Left lung (tissue), 10 donors: Measurements from ENCODE around the gene NELFB. TPM values are rescaled to one million over a fixed set of nuclear protein-coding genes. Genes with fewer than 3 reads are reported as not detected.

Experiments used
- ATAC-seq: fragments of 200-7000 bp; cut with Tn5 transposase; one replicate; pipeline ENCODE4 v1.9.1; 2020; ENCODE audit warnings: moderate library complexity
- DNase-seq, 4 donors: peaks; one replicate each; pipeline ENCODE4 v3.0.0-alpha.2; 2013 to 2020
- H3K27ac ChIP-seq, 2 donors: fragments of 200-600 bp; sonication (generic) in 1 of 2; one replicate each; pipeline versions ENCODE4 v1.5.0 to v1.8.0; 2020 to 2021
- H3K27me3 ChIP-seq, 2 donors: fragments of 200-600 bp; sonication (generic) in 1 of 2; one replicate each; pipeline versions ENCODE4 v1.5.0 to v1.8.0; 2020 to 2021
- H3K36me3 ChIP-seq, 2 donors: fragments of 200-600 bp; sonication (generic) in 1 of 2; one replicate each; pipeline versions ENCODE4 v1.5.0 to v1.8.0; 2020 to 2021
- H3K4me1 ChIP-seq, 2 donors: fragments of 200-600 bp; one replicate each; pipeline ENCODE4 v1.8.0; 2021
- H3K4me3 ChIP-seq, 2 donors: fragments of 200-600 bp; sonication (generic) in 1 of 2; one replicate each; pipeline versions ENCODE4 v1.5.0 to v1.8.0; 2020 to 2021; ENCODE audit warnings: mild to moderate bottlenecking in 1 of 2
- H3K9me3 ChIP-seq, 2 donors: fragments of 200-600 bp; sonication (generic) in 1 of 2; one replicate each; pipeline versions ENCODE4 v1.5.0 to v1.8.0; 2020 to 2021
- intact Hi-C, 2 donors: fragments of 100-400 bp; cut with DNase I; formaldehyde crosslinking; loops; one replicate each; pipeline versions ENCODE4 v1.11.2 to v1.14.2; 2022
- polyA plus RNA-seq, 6 donors: library from polyadenylated mRNA; unstranded; fragments of 120-200 nt; gene quantifications; one replicate each; pipeline ENCODE4 v1.2.1, GENCODE V29; 2013; ENCODE audit not compliant: insufficient read length in 6 of 6
- total RNA-seq, 2 donors: library from RNA; stranded (reverse); fragmentation: NEBNext Ultra II Directional; extraction: Animal tissue kit (Norgen Biotek cat#: 25700); gene quantifications; one replicate each; pipeline ENCODE4 v1.2.1, GENCODE V29; 2021
- TF ChIP-seq, protein P1 (sequence below), 2 donors: fragments of 200-600 bp; sonication (generic) in 1 of 2; IDR thresholded peaks; one replicate each; pipeline versions ENCODE4 v1.5.0 to v1.8.0; 2021; ENCODE audit warnings: antibody characterized with exemption in 2 of 2
- donor health status: DM: no; HTN: yes; CAD: no.
- donor health status: DM: no; HTN: no; CAD: no.

Gene NELFB
- total and polyA plus RNA-seq, 8 donors = 47.8 to 62.9 (median 55.6) TPM

DNA sequence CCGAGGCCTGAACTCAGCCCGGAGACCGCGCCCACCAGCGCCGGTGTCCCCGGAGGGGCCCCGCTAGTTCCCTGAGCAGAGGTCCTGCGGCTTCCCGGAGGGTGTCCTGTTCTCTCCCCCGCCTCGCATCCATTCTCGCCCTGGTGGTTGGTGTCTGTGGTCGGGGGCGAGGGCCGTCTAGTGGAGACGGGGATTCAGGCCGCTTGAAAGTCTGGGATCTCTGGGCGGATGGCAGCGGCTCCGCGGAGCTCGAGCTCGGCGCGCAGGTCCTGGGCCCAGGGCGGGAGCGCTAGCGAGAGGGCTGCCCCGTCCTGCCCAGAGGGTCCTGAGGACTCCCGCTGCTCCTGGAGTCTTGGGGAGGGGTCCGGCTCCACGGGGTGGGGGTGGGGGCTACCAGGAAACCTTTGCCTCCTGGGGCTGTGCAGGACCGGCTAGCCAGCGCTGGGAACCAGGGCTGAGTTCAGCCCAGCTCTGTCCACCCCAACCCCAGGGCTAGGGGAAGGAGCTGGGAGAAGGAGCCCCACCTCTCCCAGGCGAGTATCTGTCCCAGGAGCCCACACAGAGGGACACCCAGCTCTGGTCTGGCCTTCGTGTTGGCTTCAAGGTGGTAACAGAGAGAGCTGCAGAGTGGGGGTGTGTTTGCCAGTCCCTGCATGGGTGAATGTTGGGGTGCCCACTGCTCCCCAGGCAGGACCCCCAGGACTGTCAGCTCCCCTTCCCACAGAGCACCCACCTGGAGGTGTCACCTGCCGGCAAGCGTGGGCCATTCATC is 26.4 kb downstream of the NELFB start:
- no peak for DNase-seq
- TF ChIP-seq, protein P1, sequence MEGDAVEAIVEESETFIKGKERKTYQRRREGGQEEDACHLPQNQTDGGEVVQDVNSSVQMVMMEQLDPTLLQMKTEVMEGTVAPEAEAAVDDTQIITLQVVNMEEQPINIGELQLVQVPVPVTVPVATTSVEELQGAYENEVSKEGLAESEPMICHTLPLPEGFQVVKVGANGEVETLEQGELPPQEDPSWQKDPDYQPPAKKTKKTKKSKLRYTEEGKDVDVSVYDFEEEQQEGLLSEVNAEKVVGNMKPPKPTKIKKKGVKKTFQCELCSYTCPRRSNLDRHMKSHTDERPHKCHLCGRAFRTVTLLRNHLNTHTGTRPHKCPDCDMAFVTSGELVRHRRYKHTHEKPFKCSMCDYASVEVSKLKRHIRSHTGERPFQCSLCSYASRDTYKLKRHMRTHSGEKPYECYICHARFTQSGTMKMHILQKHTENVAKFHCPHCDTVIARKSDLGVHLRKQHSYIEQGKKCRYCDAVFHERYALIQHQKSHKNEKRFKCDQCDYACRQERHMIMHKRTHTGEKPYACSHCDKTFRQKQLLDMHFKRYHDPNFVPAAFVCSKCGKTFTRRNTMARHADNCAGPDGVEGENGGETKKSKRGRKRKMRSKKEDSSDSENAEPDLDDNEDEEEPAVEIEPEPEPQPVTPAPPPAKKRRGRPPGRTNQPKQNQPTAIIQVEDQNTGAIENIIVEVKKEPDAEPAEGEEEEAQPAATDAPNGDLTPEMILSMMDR (IDR thresholded peaks at IDR 0.05) = no peak
- Histone ChIP-seq H3K36me3 (peaks cover 0 to 55% of the 10 kb centered on the region in 2 donors), H3K4me3 (no peak overlapping the region), H3K9me3 (no peaks in the 10 kb centered on the region), H3K27ac (no peak overlapping the region), H3K27me3 (no peaks in the 10 kb centered on the region), H3K4me1 (peaks cover 10 to 53% of the 10 kb centered on the region in 2 donors)
- intact Hi-C loops = no loop called here
- no peak for ATAC-seq

DNA sequence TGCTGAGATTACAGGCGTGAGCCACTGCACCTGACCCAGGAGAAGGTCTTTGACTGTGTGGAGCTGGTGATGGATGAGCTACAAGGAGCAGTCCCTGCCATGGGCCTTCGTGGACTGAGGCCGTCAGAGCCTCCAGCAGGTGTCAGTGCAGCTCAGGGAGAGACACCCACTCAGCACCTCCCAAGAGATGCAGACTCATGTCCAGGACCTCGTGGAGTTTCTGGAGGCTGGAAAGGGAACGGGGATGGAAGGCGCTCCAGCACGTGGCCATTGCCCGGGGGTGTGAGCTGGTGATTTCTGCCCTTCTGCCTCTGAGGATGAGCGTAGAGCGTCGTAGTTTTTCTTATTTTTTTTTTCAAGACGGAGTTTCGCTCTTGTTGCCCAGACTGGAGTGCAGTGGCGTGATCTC is 31.9 kb downstream of the NELFB start:
- H3K4me1 ChIP-seq = peaks cover 0 to 6% of the 10 kb centered on the region in 2 donors
- H3K27me3 ChIP-seq = no peaks in the 10 kb centered on the region
- intact Hi-C loops = no loop called here
- DNase-seq = no peak
- TF ChIP-seq, protein P1 (IDR thresholded peaks at IDR 0.05) = peak in 1 of 2 donors; percentile 38
- H3K27ac ChIP-seq = no peak overlapping the region
- H3K9me3 ChIP-seq = no peaks in the 10 kb centered on the region
- H3K4me3 ChIP-seq = no peak overlapping the region
- ATAC-seq = peak; percentile 92
- H3K36me3 ChIP-seq = peaks cover 0 to 22% of the 10 kb centered on the region in 2 donors

DNA sequence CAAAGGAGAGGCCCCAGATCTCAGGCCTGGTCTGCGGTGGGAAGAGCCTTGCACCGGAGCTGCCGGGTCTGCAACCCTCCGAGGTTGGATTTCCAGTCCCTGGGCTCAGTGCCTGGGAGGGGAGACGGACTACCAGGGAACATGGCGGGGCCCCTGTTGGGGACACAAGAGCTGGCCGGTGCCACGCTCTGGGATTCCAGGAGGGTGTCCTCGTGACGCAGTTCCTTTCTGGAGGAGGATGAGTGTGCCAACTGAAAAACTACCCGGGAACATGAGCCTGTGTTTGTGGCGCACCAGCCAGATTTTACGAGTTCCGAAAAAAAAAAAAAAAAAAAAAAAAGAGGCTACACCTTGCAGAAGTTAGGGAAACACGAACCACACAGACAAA is 38.0 kb downstream of the NELFB start:
- H3K36me3 ChIP-seq = no peaks in the 10 kb centered on the region
- H3K27me3 ChIP-seq = peaks cover 5 to 50% of the 10 kb centered on the region in 2 donors
- no peak overlapping the region for H3K4me3 ChIP-seq
- peaks cover 0 to 3% of the 10 kb centered on the region in 2 donors for H3K9me3 ChIP-seq
- peaks cover 5 to 31% of the 10 kb centered on the region in 2 donors for H3K4me1 ChIP-seq
- ATAC-seq (no peak), DNase-seq (no peak)
- TF ChIP-seq, protein P1 (IDR thresholded peaks at IDR 0.05) = no peak
- intact Hi-C loops = no loop called here
- no peak overlapping the region for H3K27ac ChIP-seq

DNA sequence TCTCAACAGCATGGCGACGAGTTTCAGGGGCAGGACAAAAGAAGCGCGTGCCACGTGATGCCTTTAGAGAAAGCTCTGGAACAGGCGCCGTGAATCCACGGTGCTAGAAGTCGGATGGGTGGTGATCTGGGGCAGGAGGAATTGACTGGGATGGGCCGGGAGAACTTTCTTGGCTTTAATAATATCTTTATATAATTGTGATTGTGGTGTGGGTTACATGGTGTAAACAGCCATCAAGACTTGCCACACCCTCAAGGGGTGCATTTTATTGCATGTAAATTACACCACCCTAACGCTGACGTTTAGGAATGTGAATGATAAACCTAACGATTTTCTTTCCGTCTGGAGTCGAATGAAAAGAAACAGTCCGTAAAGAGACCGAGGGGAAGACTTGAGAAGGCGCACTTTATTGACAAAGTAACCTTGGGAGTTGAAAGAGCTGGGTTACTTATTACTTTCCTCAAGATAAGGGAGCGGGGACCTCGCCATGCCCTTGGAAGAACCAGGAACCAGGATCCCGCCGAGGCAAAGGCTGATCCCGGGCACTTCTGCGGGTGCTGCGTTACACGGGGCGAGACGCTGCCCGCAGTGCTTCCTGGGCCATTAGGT is 38.5 kb downstream of the NELFB start:
- DNase-seq = no peak
- peaks cover 5 to 36% of the 10 kb centered on the region in 2 donors for H3K4me1 ChIP-seq
- peaks cover 0 to 3% of the 10 kb centered on the region in 2 donors for H3K9me3 ChIP-seq
- H3K36me3 ChIP-seq = no peaks in the 10 kb centered on the region
- TF ChIP-seq, protein P1 (IDR thresholded peaks at IDR 0.05) = no peak
- intact Hi-C loops = no loop called here
- peaks cover 5 to 55% of the 10 kb centered on the region in 2 donors for H3K27me3 ChIP-seq
- peak; percentile 51 for ATAC-seq
- peak overlapping the region in 1 of 2 donors; percentile 19 for H3K4me3 ChIP-seq
- peak overlapping the region; percentile 45 to 70 for H3K27ac ChIP-seq

- intact Hi-C loops = no loop called here
- TF ChIP-seq, protein P1 (IDR thresholded peaks at IDR 0.05) = no peak
- Histone ChIP-seq H3K27ac (peak overlapping the region; percentile 45 to 70), H3K36me3 (no peaks in the 10 kb centered on the region), H3K9me3 (peaks cover 0 to 3% of the 10 kb centered on the region in 2 donors), H3K4me1 (peaks cover 5 to 36% of the 10 kb centered on the region in 2 donors), H3K4me3 (peak overlapping the region in 1 of 2 donors; percentile 19), H3K27me3 (peaks cover 6 to 61% of the 10 kb centered on the region in 2 donors)
- peak in 1 of 4 donors; percentile 74 for DNase-seq
- peak; percentile 80 for ATAC-seq
Measured at GRCh38 chr9:137294091-137294680, 39.1 kb downstream of the NELFB start.
